Testis (tissue), 3 donors: Measurements from ENCODE around the gene CNKSR3. TPM values are rescaled to one million over a fixed set of nuclear protein-coding genes. Genes with fewer than 3 reads are reported as not detected.

Experiments
- DNase-seq: peaks from one replicate; pipeline ENCODE4 v3.0.0-alpha.2; 2019
- H3K27ac ChIP-seq, 2 donors: fragments of 200-600 bp; sonication (generic); one replicate each; pipeline ENCODE4 v1.5.1; 2019
- H3K27me3 ChIP-seq: fragments of 200-600 bp; sonication (generic); one replicate; pipeline ENCODE4 v1.5.1; 2019
- H3K36me3 ChIP-seq: fragments of 200-600 bp; sonication (generic); one replicate; pipeline ENCODE4 v1.5.1; 2017; ENCODE audit warnings: low read depth; ENCODE audit errors: missing control alignments
- H3K4me1 ChIP-seq: fragments of 200-600 bp; sonication (generic); one replicate; pipeline ENCODE4 v1.5.1; 2019
- H3K4me3 ChIP-seq, 2 donors: fragments of 200-600 bp; sonication (generic); one replicate each; pipeline ENCODE4 v1.5.1; 2017 to 2019
- H3K9me3 ChIP-seq: fragments of 200-600 bp; sonication (generic); one replicate; pipeline ENCODE4 v1.5.1; 2017
- POLR2A ChIP-seq: fragments of 450-650 bp; IDR thresholded peaks from one replicate; pipeline ENCODE4 v1.6.1; 2017; ENCODE audit warnings: antibody characterized with exemption, mild to moderate bottlenecking, moderate library complexity
- WGBS, 2 donors: methylation state at CpG; one replicate each; pipeline ENCODE4 v1.1.5; 2018; 5-methylcytosine and 5-hydroxymethylcytosine counted together
- intact Hi-C: fragments of 100-400 bp; cut with DNase I; formaldehyde crosslinking; loops from one replicate; pipeline ENCODE4 v1.15.1; 2023; ENCODE audit warnings: low total_unique reads
- polyA plus RNA-seq: library from polyadenylated mRNA; stranded (reverse); fragments of 350-450 nt; fragmentation: Illumina TruSeq; extraction: RNeasy Lipid Tissue Mini Kit (QIAGEN cat#74804); gene quantifications from one replicate; pipeline ENCODE4 v1.2.3, GENCODE V29; 2014; ENCODE audit warnings: low read depth, low replicate concordance; ENCODE audit not compliant: insufficient read depth
- total RNA-seq, 2 donors: library from RNA; depleted of rRNA; stranded (reverse); fragments of >200 nt; gene quantifications; one replicate each; pipeline ENCODE4 v1.2.3, GENCODE V29; 2016
- TF ChIP-seq, protein P1 (sequence below), 3 experiments: fragments of 450-650 bp in 2 of 3; fragments of 200-600 bp in 1 of 3; sonication (generic) in 1 of 3; IDR thresholded peaks; one replicate each; pipeline ENCODE4 v1.5.1; 2016 to 2019; ENCODE audit warnings: antibody characterized with exemption in 3 of 3, mild to moderate bottlenecking in 2 of 3, moderate library complexity in 1 of 3

Gene CNKSR3
- total and polyA plus RNA-seq, 3 donors from 2014 or later = 26.0 to 28.7 (median 26.0) TPM

DNA sequence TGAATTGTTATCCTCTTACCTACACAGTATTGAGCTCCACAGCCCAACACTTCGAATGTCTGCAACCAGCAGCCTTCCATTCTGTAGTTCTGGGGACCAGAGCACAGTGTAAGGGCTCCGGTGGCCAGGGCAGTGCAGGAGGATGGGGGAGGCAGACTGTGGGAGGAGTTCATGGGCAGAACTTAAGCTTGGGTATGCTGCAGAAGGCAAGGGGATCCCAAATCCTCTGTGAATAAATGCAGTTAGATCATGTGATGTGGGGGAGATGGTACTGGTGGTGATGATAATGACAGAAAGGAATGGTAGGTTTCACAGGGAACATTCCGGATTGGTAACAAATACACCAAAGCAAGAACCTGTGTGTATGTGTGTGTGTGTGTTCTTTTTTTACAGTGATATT is 26.5 kb upstream of the CNKSR3 start:
- no peak for DNase-seq
- no peaks in the 10 kb centered on the region for H3K36me3 ChIP-seq
- TF ChIP-seq, protein P1, sequence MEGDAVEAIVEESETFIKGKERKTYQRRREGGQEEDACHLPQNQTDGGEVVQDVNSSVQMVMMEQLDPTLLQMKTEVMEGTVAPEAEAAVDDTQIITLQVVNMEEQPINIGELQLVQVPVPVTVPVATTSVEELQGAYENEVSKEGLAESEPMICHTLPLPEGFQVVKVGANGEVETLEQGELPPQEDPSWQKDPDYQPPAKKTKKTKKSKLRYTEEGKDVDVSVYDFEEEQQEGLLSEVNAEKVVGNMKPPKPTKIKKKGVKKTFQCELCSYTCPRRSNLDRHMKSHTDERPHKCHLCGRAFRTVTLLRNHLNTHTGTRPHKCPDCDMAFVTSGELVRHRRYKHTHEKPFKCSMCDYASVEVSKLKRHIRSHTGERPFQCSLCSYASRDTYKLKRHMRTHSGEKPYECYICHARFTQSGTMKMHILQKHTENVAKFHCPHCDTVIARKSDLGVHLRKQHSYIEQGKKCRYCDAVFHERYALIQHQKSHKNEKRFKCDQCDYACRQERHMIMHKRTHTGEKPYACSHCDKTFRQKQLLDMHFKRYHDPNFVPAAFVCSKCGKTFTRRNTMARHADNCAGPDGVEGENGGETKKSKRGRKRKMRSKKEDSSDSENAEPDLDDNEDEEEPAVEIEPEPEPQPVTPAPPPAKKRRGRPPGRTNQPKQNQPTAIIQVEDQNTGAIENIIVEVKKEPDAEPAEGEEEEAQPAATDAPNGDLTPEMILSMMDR (IDR thresholded peaks at IDR 0.05) = no peak
- no peak for TF ChIP-seq POLR2A
- 65 to 85% methylated on average over 2 to 3 of the region's 3 CpGs for WGBS, 2 donors
- H3K4me3 ChIP-seq = no peak overlapping the region
- no peaks in the 10 kb centered on the region for H3K4me1 ChIP-seq
- no peaks in the 10 kb centered on the region for H3K27me3 ChIP-seq
- no peak overlapping the region for H3K27ac ChIP-seq
- intact Hi-C loops = no loop called here
- H3K9me3 ChIP-seq = no peaks in the 10 kb centered on the region

DNA sequence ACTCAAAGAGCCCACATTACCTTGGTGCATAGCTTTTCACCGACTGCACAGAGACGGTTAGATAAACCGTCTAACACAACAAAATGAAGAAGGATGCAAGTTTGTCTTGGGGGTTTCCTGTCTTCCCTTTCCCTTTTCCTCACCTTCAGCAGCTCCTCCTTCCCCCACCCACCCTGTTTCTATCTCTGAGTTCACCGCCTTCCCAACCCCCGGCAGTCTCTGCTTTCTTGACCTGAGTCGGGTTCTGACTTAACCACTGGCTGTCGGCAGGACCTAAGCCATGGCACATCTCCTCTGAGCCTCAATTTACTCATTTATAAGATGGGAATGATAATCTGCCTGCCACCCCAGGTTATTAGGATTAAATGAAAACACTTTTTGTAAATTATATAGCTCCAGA is 25.8 kb upstream of the CNKSR3 start:
- intact Hi-C loops = no loop called here
- TF ChIP-seq, protein P1 (IDR thresholded peaks at IDR 0.05) = no peak
- TF ChIP-seq POLR2A = no peak
- Histone ChIP-seq H3K27ac (no peak overlapping the region), H3K27me3 (no peaks in the 10 kb centered on the region), H3K4me3 (no peak overlapping the region), H3K4me1 (no peaks in the 10 kb centered on the region), H3K36me3 (no peaks in the 10 kb centered on the region), H3K9me3 (no peaks in the 10 kb centered on the region)
- 86 to 88% methylated on average over 7 of the region's 7 CpGs for WGBS, 2 donors
- no peak for DNase-seq

DNA sequence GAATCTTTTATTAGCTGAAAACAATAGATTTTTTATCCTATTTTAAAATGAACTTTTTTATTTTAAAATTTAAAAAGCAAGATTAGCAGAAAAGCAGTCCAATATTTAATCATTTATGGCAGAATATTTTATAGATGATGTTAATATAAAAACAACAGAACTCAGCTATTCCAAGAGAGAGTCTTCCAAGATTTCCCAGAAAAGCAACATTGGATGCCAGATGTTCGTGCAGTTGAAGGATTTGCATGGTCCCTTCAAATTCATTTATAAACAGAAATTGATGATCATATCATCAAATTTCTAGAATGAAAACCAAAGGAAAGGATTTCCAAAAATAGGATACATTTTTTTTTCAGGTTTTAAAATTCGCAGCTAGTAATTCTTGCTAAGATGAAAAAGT is 25.4 kb upstream of the CNKSR3 start:
- Histone ChIP-seq H3K27me3 (no peaks in the 10 kb centered on the region), H3K9me3 (no peaks in the 10 kb centered on the region), H3K4me1 (no peaks in the 10 kb centered on the region), H3K36me3 (no peaks in the 10 kb centered on the region), H3K4me3 (no peak overlapping the region), H3K27ac (no peak overlapping the region)
- no peak for DNase-seq
- intact Hi-C loops = no loop called here
- TF ChIP-seq POLR2A = no peak
- TF ChIP-seq, protein P1 (IDR thresholded peaks at IDR 0.05) = no peak
- WGBS, 2 donors = 90 to 96% methylated on average over 2 of the region's 2 CpGs

DNA sequence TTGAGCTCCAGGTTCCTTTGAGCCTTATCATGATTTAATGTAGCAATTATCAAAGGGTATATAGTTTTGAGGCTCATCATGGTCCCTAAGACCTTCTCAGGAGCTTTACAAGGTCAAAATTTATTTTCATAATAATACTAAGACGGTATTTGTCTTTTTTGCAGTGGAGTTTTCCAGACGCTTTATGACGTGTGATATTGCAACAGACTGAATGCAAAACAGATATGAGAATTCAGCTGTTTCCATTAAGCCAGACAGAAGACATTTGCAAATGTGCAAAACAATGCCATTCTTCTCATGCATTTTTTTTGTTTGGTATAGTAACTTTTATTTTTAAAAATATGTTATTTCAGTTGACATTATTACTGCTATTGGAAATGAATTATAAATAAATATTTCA is 24.7 kb upstream of the CNKSR3 start:
- DNase-seq = no peak
- Histone ChIP-seq H3K36me3 (no peaks in the 10 kb centered on the region), H3K27ac (no peak overlapping the region), H3K4me1 (no peaks in the 10 kb centered on the region), H3K27me3 (no peaks in the 10 kb centered on the region), H3K9me3 (no peaks in the 10 kb centered on the region), H3K4me3 (no peak overlapping the region)
- 79 to 90% methylated on average over 3 of the region's 3 CpGs for WGBS, 2 donors
- intact Hi-C loops = no loop called here
- no peak for TF ChIP-seq POLR2A
- TF ChIP-seq, protein P1 (IDR thresholded peaks at IDR 0.05) = no peak

DNA sequence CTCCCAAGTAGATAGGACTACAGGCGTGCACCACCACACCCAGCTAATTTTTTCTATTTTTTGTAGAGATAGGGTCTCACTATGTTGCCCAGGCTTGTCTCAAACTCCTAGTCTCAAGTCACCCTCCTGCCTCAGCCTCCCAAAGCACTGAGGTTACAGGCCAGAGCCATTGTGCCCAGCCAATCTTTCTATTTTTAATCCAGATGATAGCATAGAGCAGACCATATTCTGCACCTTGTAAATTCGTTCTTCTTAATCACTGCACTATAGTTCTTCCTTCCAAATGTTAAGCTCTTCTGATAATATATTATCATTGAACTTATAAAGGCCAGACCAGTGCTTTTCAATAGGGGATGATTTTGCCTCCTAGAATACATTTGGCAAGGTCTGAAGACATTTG is 24.0 kb upstream of the CNKSR3 start:
- no peak for DNase-seq
- no peaks in the 10 kb centered on the region for H3K4me1 ChIP-seq
- no peak overlapping the region for H3K4me3 ChIP-seq
- intact Hi-C loops = no loop called here
- H3K27me3 ChIP-seq = no peaks in the 10 kb centered on the region
- H3K27ac ChIP-seq = no peak overlapping the region
- H3K36me3 ChIP-seq = no peaks in the 10 kb centered on the region
- H3K9me3 ChIP-seq = no peaks in the 10 kb centered on the region
- no peak for TF ChIP-seq POLR2A
- TF ChIP-seq, protein P1 (IDR thresholded peaks at IDR 0.05) = no peak
- WGBS, 2 donors = 83 to 86% methylated on average over 2 of the region's 2 CpGs
